ENCODE results near the gene GIGYF2.
A peak's percentile ranks its signal among the peaks of the same experiment; 100 is the strongest.
"Not testable (repeated sequence)": the region's sequence is repeated elsewhere in the genome, so short reads cannot be mapped to it uniquely, and the experiment has no call there.

GIGYF2 gene

GRCh38 chr2:232720056-232720455 lies 22.9 kb downstream of the GIGYF2 start:
- peaks cover 29% of the 10 kb centered on the region for H3K4me1 Mint-ChIP-seq
- not testable (repeated sequence) for DNase-seq (ENCODE audit: low spot score in 2 of 2); H3K9me3 Mint-ChIP-seq; ATAC-seq; H3K4me3 Mint-ChIP-seq; H3K27ac Mint-ChIP-seq
- H3K36me3 Mint-ChIP-seq, result peaks cover 69% of the 10 kb centered on the region

- DNase-seq (ENCODE audit: low spot score in 2 of 2) (no peak), ATAC-seq (no peak)
- Mint-ChIP-seq H3K9me3 (no peaks in the 10 kb centered on the region), H3K27ac (peak overlapping the region; percentile 84), H3K36me3 (peaks cover 69% of the 10 kb centered on the region), H3K4me1 (peaks cover 29% of the 10 kb centered on the region), H3K4me3 (no peak overlapping the region)
Measured at GRCh38 chr2:232721261-232721660, 24.1 kb downstream of the GIGYF2 start.

- DNase-seq (ENCODE audit: low spot score in 2 of 2) (no peak), ATAC-seq (no peak)
- Mint-ChIP-seq H3K4me3 (peak overlapping the region; percentile 3), H3K27ac (peak overlapping the region; percentile 84), H3K9me3 (no peaks in the 10 kb centered on the region), H3K4me1 (peaks cover 25% of the 10 kb centered on the region), H3K36me3 (peaks cover 70% of the 10 kb centered on the region)
Measured at GRCh38 chr2:232721882-232722281, 24.8 kb downstream of the GIGYF2 start.

- Mint-ChIP-seq H3K9me3 (no peaks in the 10 kb centered on the region), H3K4me1 (peaks cover 32% of the 10 kb centered on the region), H3K4me3 (no peak overlapping the region), H3K27ac (no peak overlapping the region), H3K36me3 (peaks cover 79% of the 10 kb centered on the region)
- DNase-seq (ENCODE audit: low spot score in 2 of 2) (no peak), ATAC-seq (no peak)
Measured at GRCh38 chr2:232723027-232723426, 25.9 kb downstream of the GIGYF2 start.

- no peak overlapping the region for H3K27ac Mint-ChIP-seq
- H3K4me3 Mint-ChIP-seq, result no peak overlapping the region
- no peak for ATAC-seq
- H3K9me3 Mint-ChIP-seq, result no peaks in the 10 kb centered on the region
- no peak for DNase-seq (ENCODE audit: low spot score in 2 of 2)
- H3K4me1 Mint-ChIP-seq, result peaks cover 19% of the 10 kb centered on the region
- peaks cover 96% of the 10 kb centered on the region for H3K36me3 Mint-ChIP-seq
Measured at GRCh38 chr2:232728785-232729184, 31.7 kb downstream of the GIGYF2 start.

GRCh38 chr2:232731470-232731869 lies 34.3 kb downstream of the GIGYF2 start:
- Mint-ChIP-seq H3K4me3 (no peak overlapping the region), H3K27ac (no peak overlapping the region), H3K36me3 (peaks cover 94% of the 10 kb centered on the region), H3K4me1 (peaks cover 10% of the 10 kb centered on the region), H3K9me3 (no peaks in the 10 kb centered on the region)
- ATAC-seq, result no peak
- no peak for DNase-seq (ENCODE audit: low spot score in 2 of 2)

- no peak for DNase-seq (ENCODE audit: low spot score in 2 of 2)
- Mint-ChIP-seq H3K4me1 (peaks cover 6% of the 10 kb centered on the region), H3K36me3 (peaks cover 59% of the 10 kb centered on the region), H3K27ac (no peak overlapping the region), H3K9me3 (no peaks in the 10 kb centered on the region), H3K4me3 (no peak overlapping the region)
- no peak for ATAC-seq
Measured at GRCh38 chr2:232741294-232741693, 44.2 kb downstream of the GIGYF2 start.

- Mint-ChIP-seq H3K9me3 (no peaks in the 10 kb centered on the region), H3K4me1 (peaks cover 6% of the 10 kb centered on the region), H3K27ac (no peak overlapping the region), H3K4me3 (no peak overlapping the region), H3K36me3 (peaks cover 53% of the 10 kb centered on the region)
- DNase-seq (ENCODE audit: low spot score in 2 of 2) (no peak), ATAC-seq (no peak)
Measured at GRCh38 chr2:232741972-232742371, 44.8 kb downstream of the GIGYF2 start.

- no peak overlapping the region for H3K27ac Mint-ChIP-seq
Measured at GRCh38 chr2:232744963-232745362, 47.8 kb downstream of the GIGYF2 start.

GRCh38 chr2:232748038-232748437 lies 50.9 kb downstream of the GIGYF2 start:
- no peak for DNase-seq (ENCODE audit: low spot score in 2 of 2)
- peaks cover 23% of the 10 kb centered on the region for H3K4me1 Mint-ChIP-seq
- ATAC-seq, result peak; percentile 72
- H3K36me3 Mint-ChIP-seq, result peaks cover 76% of the 10 kb centered on the region
- H3K9me3 Mint-ChIP-seq, result no peaks in the 10 kb centered on the region
- H3K4me3 Mint-ChIP-seq, result no peak overlapping the region
- H3K27ac Mint-ChIP-seq, result peak overlapping the region; percentile 65

More at GRCh38 chr2:232744963-232745362, 47.8 kb downstream of the GIGYF2 start:
- no peak for ATAC-seq
- DNase-seq (ENCODE audit: low spot score in 2 of 2), result no peak
- no peaks in the 10 kb centered on the region for H3K9me3 Mint-ChIP-seq
- no peak overlapping the region for H3K4me3 Mint-ChIP-seq
- peaks cover 55% of the 10 kb centered on the region for H3K36me3 Mint-ChIP-seq
- H3K4me1 Mint-ChIP-seq, result peaks cover 23% of the 10 kb centered on the region

GRCh38 chr2:232749331-232749730 lies 52.2 kb downstream of the GIGYF2 start:
- Mint-ChIP-seq H3K9me3 (no peaks in the 10 kb centered on the region), H3K36me3 (peaks cover 81% of the 10 kb centered on the region), H3K27ac (no peak overlapping the region), H3K4me3 (no peak overlapping the region), H3K4me1 (peaks cover 18% of the 10 kb centered on the region)
- no peak for DNase-seq (ENCODE audit: low spot score in 2 of 2)
- ATAC-seq, result no peak

GRCh38 chr2:232750135-232750671 lies 53.1 kb downstream of the GIGYF2 start:
- H3K9me3 Mint-ChIP-seq, result no peaks in the 10 kb centered on the region
- no peak overlapping the region for H3K4me3 Mint-ChIP-seq
- peaks cover 79% of the 10 kb centered on the region for H3K36me3 Mint-ChIP-seq
- peaks cover 18% of the 10 kb centered on the region for H3K4me1 Mint-ChIP-seq
- H3K27ac Mint-ChIP-seq, result no peak overlapping the region
- ATAC-seq, result no peak
- no peak for DNase-seq (ENCODE audit: low spot score in 2 of 2)

GRCh38 chr2:232757905-232758304 lies 60.8 kb downstream of the GIGYF2 start:
- Mint-ChIP-seq H3K27ac (peak overlapping the region; percentile 56), H3K9me3 (no peaks in the 10 kb centered on the region), H3K4me3 (no peak overlapping the region), H3K4me1 (peaks cover 14% of the 10 kb centered on the region), H3K36me3 (peaks cover 90% of the 10 kb centered on the region)
- ATAC-seq (peak; percentile 77), DNase-seq (ENCODE audit: low spot score in 2 of 2) (no peak)

- no peak overlapping the region for H3K4me3 Mint-ChIP-seq
- ATAC-seq, result peak; percentile 34
- H3K36me3 Mint-ChIP-seq, result peaks cover 86% of the 10 kb centered on the region
- H3K27ac Mint-ChIP-seq, result no peak overlapping the region
- DNase-seq (ENCODE audit: low spot score in 2 of 2), result no peak
- no peaks in the 10 kb centered on the region for H3K9me3 Mint-ChIP-seq
- H3K4me1 Mint-ChIP-seq, result peaks cover 12% of the 10 kb centered on the region
Measured at GRCh38 chr2:232761301-232761907, 64.3 kb downstream of the GIGYF2 start.

- ATAC-seq (no peak), DNase-seq (ENCODE audit: low spot score in 2 of 2) (no peak)
- Mint-ChIP-seq H3K27ac (no peak overlapping the region), H3K4me1 (peaks cover 20% of the 10 kb centered on the region), H3K36me3 (peaks cover 79% of the 10 kb centered on the region), H3K9me3 (no peaks in the 10 kb centered on the region), H3K4me3 (no peak overlapping the region)
Measured at GRCh38 chr2:232767866-232768265, 70.7 kb downstream of the GIGYF2 start.

GRCh38 chr2:232770207-232770606 lies 73.1 kb downstream of the GIGYF2 start:
- H3K9me3 Mint-ChIP-seq, result no peaks in the 10 kb centered on the region
- H3K36me3 Mint-ChIP-seq, result peaks cover 71% of the 10 kb centered on the region
- no peak overlapping the region for H3K4me3 Mint-ChIP-seq
- DNase-seq (ENCODE audit: low spot score in 2 of 2), result no peak
- H3K27ac Mint-ChIP-seq, result no peak overlapping the region
- ATAC-seq, result no peak
- peaks cover 25% of the 10 kb centered on the region for H3K4me1 Mint-ChIP-seq
